ENCODE data around the gene FOXG1.

Gene FOXG1

GRCh38 chr14:28746247-28746646 is 20.3 kb upstream of the FOXG1 start:
- H3K4me3 ChIP-seq (ENCODE audit: control insufficient read depth, low read depth, low read length) = no peak overlapping the region
- no peak for DNase-seq (ENCODE audit: low read depth)
- TF ChIP-seq CTCF (conservative IDR thresholded peaks at IDR 0.05; ENCODE audit: control insufficient read depth, insufficient read depth, low read depth, low read length) = no peak

GRCh38 chr14:28751467-28752058 is 15.0 kb upstream of the FOXG1 start:
- TF ChIP-seq CTCF (conservative IDR thresholded peaks at IDR 0.05; ENCODE audit: control insufficient read depth, insufficient read depth, low read depth, low read length) = peak; percentile 90
- no peak overlapping the region for H3K4me3 ChIP-seq (ENCODE audit: control insufficient read depth, low read depth, low read length)
- DNase-seq (ENCODE audit: low read depth) = peak; percentile 76

GRCh38 chr14:28754209-28754985 is 12.2 kb upstream of the FOXG1 start:
- no peak overlapping the region for H3K4me3 ChIP-seq (ENCODE audit: control insufficient read depth, low read depth, low read length)
- peak; percentile 85 for TF ChIP-seq CTCF (conservative IDR thresholded peaks at IDR 0.05; ENCODE audit: control insufficient read depth, insufficient read depth, low read depth, low read length)
- DNase-seq (ENCODE audit: low read depth) = peak; percentile 64

DNA sequence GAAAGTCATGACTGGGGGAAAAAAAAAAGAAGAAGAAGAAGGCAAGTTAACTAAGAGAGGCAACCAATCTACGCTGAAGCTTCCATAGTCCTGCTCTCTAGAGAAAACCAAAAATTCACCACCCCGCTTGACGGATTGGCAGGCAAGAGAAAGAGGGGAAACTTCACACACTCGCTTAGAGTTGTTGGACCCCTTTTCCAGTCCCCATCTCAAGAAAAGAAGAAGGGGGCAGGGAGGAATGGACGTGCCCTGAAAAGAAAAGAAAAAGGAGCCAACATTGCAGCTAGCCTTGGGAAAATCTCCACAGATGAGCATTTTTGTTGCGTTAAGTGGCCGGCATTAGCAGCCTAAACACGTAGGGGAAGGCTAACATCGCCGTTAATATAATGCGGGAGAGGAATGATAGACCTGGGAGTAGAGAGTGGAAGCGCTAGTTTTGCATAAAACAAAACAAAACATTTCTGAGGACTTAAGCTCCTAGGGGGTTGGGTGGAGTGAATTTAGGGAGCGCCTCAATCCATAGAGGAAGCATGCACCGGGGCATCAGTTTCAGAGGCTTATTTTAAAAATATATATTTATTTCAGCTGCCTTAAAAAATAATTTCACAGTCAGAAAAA is 11.3 kb upstream of the FOXG1 start:
- DNase-seq (ENCODE audit: low read depth) = no peak
- H3K4me3 ChIP-seq (ENCODE audit: control insufficient read depth, low read depth, low read length) = no peak overlapping the region

GRCh38 chr14:28755884-28756268 is 10.7 kb upstream of the FOXG1 start:
- no peak for DNase-seq (ENCODE audit: low read depth)
- no peak overlapping the region for H3K4me3 ChIP-seq (ENCODE audit: control insufficient read depth, low read depth, low read length)
- TF ChIP-seq CTCF (conservative IDR thresholded peaks at IDR 0.05; ENCODE audit: control insufficient read depth, insufficient read depth, low read depth, low read length) = no peak

More for the DNA sequence above, 11.3 kb upstream of the FOXG1 start:
- TF ChIP-seq CTCF (conservative IDR thresholded peaks at IDR 0.05; ENCODE audit: control insufficient read depth, insufficient read depth, low read depth, low read length) = no peak

DNA sequence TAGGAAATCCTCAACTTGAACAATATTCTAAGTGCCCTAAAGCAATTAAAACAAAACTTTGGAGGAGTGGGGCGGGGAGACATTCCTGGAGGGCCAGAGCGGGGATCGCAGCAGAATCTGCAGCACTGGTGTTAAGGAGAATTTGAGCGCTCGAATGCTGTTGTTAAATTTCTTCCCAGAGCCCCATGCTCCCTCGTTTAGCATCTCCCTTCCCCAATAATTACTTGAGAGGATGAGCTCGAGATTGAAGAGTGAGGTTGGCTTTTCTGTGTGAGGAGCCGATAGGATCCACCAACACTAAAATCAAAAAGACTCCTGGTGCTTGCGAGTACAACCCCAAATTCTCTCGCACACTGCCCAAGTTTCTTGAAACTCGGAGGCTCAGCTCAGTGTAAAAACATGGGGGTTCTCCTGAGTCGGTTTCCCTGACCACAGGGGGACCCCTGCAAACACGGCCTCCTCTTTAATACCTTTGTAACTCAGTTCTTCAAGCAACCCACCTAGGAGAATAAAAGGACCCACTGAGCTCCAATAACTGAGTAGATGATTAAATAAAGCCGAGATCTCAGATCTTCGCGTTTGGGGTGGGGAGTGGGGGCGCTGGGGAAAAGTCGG is 10.2 kb upstream of the FOXG1 start:
- no peak for DNase-seq (ENCODE audit: low read depth)
- no peak overlapping the region for H3K4me3 ChIP-seq (ENCODE audit: control insufficient read depth, low read depth, low read length)
- TF ChIP-seq CTCF (conservative IDR thresholded peaks at IDR 0.05; ENCODE audit: control insufficient read depth, insufficient read depth, low read depth, low read length) = no peak

All from fibroblast of mammary gland (primary cell).